ENCODE measurements around the gene GLYR1. TPM values are rescaled to one million over a fixed set of nuclear protein-coding genes. Genes with fewer than 3 reads are reported as not detected.

GLYR1 gene
- total and polyA plus RNA-seq, 9 of the 15 experiments (the other 6 are each of a cell fraction or from before 2014, with no cell fraction given), result 6.7 to 99.2 (median 60.2) TPM

- TF ChIP-seq CEBPZ (IDR thresholded peaks at IDR 0.05; ENCODE audit: borderline replicate concordance, low read depth, low read length), result no peak
- TF ChIP-seq TRIM28 (IDR thresholded peaks at IDR 0.05), result no peak
- no peak for TF ChIP-seq ETV1 (tag; conservative IDR thresholded peaks at IDR 0.05; ENCODE audit: low read depth)
- no peak for TF ChIP-seq BRCA1 (IDR thresholded peaks at IDR 0.05)
- TF ChIP-seq BRCA1 (CRISPR knock-in tag; IDR thresholded peaks at IDR 0.05), result no peak
- 0 out of 2 replicates have a peak, but pooled peaks have one; percentile 18 for TF ChIP-seq ZBTB1 (CRISPR knock-in tag; IDR thresholded peaks at IDR 0.05; ENCODE audit: borderline replicate concordance, low read depth)
- TF ChIP-seq, protein P1, sequence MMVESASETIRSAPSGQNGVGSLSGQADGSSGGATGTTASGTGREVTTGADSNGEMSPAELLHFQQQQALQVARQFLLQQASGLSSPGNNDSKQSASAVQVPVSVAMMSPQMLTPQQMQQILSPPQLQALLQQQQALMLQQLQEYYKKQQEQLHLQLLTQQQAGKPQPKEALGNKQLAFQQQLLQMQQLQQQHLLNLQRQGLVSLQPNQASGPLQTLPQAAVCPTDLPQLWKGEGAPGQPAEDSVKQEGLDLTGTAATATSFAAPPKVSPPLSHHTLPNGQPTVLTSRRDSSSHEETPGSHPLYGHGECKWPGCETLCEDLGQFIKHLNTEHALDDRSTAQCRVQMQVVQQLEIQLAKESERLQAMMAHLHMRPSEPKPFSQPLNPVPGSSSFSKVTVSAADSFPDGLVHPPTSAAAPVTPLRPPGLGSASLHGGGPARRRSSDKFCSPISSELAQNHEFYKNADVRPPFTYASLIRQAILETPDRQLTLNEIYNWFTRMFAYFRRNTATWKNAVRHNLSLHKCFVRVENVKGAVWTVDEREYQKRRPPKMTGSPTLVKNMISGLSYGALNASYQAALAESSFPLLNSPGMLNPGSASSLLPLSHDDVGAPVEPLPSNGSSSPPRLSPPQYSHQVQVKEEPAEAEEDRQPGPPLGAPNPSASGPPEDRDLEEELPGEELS (CRISPR knock-in tag; IDR thresholded peaks at IDR 0.05; ENCODE audit: borderline replicate concordance), result no peak
- TF ChIP-seq SMC3 (conservative IDR thresholded peaks at IDR 0.05; ENCODE audit: insufficient read depth, low read depth, low read length), result no peak
- no peak for TF ChIP-seq SETDB1 (IDR thresholded peaks at IDR 0.05; ENCODE audit: low read length)
- TF ChIP-seq, protein P2, sequence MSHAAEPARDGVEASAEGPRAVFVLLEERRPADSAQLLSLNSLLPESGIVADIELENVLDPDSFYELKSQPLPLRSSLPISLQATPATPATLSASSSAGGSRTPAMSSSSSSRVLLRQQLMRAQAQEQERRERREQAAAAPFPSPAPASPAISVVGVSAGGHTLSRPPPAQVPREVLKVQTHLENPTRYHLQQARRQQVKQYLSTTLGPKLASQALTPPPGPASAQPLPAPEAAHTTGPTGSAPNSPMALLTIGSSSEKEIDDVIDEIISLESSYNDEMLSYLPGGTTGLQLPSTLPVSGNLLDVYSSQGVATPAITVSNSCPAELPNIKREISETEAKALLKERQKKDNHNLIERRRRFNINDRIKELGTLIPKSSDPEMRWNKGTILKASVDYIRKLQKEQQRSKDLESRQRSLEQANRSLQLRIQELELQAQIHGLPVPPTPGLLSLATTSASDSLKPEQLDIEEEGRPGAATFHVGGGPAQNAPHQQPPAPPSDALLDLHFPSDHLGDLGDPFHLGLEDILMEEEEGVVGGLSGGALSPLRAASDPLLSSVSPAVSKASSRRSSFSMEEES (CRISPR knock-in tag; IDR thresholded peaks at IDR 0.05), result peak; percentile 99
- no peak for TF ChIP-seq DMBX1 (CRISPR knock-in tag; IDR thresholded peaks at IDR 0.05; ENCODE audit: borderline replicate concordance)
- TF ChIP-seq E4F1 (CRISPR knock-in tag; IDR thresholded peaks at IDR 0.05; ENCODE audit: borderline replicate concordance), result no peak
- TF ChIP-seq POLR2AphosphoS2 (IDR thresholded peaks at IDR 0.05; ENCODE audit: low read length), result peak; percentile 72; the same call in 1 of the 2 replicates
- peak; percentile 28 for TF ChIP-seq FIP1L1 (IDR thresholded peaks at IDR 0.05; ENCODE audit: low read depth, low read length, poor library complexity, severe bottlenecking)
Observed at GRCh38 chr16:4846901-4847773, at the start of gene GLYR1, which contains the start of gene UBN1 (continued).

Measured in K562 (cell line).